GM11168 (cell line): ENCODE measurements around the gene OR10K2.
"Not testable (repeated sequence)": the region's sequence is repeated elsewhere in the genome, so short reads cannot be mapped to it uniquely, and the experiment has no call there.

Experiments used
- in situ Hi-C: fragments of 300-500 bp; cut with MboI; formaldehyde crosslinking; loops from one replicate; pipeline ENCODE4 v1.12.0; 2022; ENCODE audit warnings: low sequenced_read_pairs; ENCODE audit not compliant: unreplicated experiment

The OR10K2 gene

GRCh38 chr1:158426137-158426536, at the start of gene OR10K2:
Gene OR10K2 (minus strand): TSS chr1:158426237. CDS start chr1:158420866, 5,371 bp downstream.
- in situ Hi-C loops, result no loop called here

- in situ Hi-C loops, result no loop called here
Observed at GRCh38 chr1:158471920-158472319, 45.9 kb upstream of the OR10K2 start, which contains the start of gene OR10R2. Gene OR10R2 (plus strand): TSS chr1:158472220. CDS start chr1:158472326, 106 bp downstream.

- in situ Hi-C loops, result no loop called here
Observed at GRCh38 chr1:158461534-158461933, 35.5 kb upstream of the OR10K2 start, which contains the start of gene OR10K1. Gene OR10K1 (plus strand): TSS chr1:158461834. CDS start chr1:158465562, 3,728 bp downstream.

DNA sequence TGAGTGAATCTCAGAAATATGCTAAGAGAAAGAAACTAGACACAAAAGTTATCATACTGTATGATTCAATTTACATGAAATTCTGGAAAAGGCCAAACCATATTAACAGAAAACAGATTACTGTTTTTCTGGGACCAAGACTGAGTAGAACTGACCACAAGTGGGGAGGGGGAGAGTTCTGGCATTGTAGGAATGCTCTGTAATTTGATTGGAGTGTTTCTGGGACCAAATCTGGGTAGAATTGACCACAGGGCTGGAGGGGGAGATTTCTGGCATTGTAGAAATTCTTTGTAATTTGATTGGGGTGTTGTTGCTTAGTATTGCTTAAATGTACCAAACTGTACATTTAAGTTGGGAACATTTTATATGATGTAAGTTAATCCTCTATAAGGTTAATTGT, 32.2 kb upstream of the OR10K2 start:
- in situ Hi-C loops, result no loop called here

DNA sequence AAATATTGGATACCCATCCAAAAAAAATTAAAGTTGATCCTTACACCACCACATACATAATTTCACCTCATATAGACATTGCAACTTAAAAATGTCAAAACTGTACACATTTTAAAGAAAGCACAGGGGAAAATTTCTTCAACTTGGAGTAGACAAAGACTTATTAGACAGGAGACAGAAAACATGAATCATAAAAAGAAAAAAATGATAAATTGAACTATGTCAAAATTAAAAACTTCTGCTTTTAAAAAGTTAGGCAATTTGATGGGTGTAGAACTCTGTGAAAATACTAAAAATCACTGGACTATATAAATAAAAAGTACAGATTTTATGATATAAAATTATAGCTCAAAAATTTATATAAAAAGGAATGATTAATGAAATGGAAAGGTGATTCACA, 31.2 kb upstream of the OR10K2 start:
- in situ Hi-C loops, result no loop called here

DNA sequence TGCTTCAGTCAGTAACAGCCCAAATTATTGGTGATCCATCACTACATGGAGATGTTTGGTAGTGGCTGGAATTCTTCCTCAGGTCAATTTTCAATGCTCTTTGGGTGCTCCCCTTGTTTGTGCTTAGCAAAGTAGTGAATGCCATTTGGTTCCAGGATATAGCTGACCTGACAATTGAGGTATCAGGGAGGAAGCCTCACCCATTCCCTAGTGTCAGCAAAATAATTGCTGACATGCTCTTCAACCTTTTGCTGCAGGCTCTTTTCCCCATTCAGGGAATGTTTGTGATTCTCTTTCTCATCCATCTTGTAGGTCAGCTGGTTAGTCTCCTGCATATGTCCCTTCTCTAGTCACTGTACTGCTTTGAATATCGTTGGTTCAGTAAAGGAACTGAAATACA, 28.5 kb upstream of the OR10K2 start:
- in situ Hi-C loops, result no loop called here

DNA sequence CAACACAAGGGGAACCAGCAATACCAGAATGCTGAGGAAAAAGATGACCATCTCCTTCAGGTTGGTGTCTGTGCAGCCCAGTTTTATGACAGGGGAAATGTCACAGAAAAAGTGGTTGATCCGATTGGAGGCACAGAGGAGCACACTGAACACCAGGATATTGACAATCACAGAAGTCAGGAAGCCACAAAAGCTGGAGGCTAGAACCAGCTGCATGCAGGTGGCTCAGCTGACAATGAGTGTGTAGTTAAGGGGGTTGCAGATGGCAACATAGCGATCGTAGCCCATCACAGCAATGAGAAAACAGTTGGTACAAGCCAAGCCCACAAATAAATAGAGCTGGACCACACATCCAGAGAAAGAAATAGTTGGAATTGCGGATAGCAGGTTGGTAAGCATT, 19.3 kb upstream of the OR10K2 start:
- in situ Hi-C loops, result no loop called here

GRCh38 chr1:158434741-158435140, 8.7 kb upstream of the OR10K2 start:
- in situ Hi-C loops, result no loop called here

DNA sequence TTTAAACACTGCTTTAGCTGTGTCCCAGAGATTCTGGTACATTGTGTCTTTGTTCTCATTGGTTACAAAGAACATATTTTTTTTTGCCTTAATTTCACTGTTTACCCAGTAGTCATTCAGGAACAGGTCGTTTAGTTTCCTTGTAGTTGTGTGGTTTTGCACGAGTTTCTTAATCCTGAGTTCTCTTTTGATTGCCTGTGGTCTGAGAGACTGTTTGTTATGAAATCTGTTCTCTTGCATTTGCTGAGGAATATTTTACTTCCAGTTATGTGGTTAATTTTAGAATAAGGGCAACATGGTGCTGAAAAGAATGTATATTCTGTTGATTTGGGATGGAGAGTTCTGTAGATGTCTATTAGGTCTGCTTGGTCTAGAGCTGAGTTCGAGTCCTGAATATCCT, 4.1 kb upstream of the OR10K2 start:
- in situ Hi-C loops, result not testable (repeated sequence)

- in situ Hi-C loops, result no loop called here
Observed at GRCh38 chr1:158425027-158425426, 1.0 kb downstream of the OR10K2 start.

DNA sequence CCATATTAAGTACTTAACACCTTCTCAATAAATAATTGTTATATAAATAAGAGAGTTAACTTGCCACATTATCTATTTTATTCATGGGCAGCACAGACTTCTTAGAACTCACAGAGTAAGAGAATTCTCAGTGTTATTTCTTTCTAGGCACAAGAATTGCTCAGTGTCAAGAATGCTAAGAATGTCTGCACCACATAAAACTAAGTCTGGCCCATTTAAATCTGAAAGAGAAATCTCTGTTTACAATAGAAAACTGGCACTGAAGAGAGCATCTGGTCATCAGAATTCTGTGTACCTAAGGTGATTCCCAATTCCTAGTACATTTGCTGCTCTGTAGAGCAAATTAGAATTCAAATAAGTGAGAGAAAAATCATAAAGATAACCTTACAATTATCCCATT, 3.8 kb downstream of the OR10K2 start:
- in situ Hi-C loops, result no loop called here

- in situ Hi-C loops, result no loop called here
Observed at GRCh38 chr1:158417586-158417985, 8.5 kb downstream of the OR10K2 start.

GRCh38 chr1:158414651-158415345, 11.2 kb downstream of the OR10K2 start:
- in situ Hi-C loops, result no loop called here

GRCh38 chr1:158407092-158407491, 18.9 kb downstream of the OR10K2 start:
- in situ Hi-C loops, result no loop called here

GRCh38 chr1:158400871-158401270, 25.2 kb downstream of the OR10K2 start:
- in situ Hi-C loops, result no loop called here

DNA sequence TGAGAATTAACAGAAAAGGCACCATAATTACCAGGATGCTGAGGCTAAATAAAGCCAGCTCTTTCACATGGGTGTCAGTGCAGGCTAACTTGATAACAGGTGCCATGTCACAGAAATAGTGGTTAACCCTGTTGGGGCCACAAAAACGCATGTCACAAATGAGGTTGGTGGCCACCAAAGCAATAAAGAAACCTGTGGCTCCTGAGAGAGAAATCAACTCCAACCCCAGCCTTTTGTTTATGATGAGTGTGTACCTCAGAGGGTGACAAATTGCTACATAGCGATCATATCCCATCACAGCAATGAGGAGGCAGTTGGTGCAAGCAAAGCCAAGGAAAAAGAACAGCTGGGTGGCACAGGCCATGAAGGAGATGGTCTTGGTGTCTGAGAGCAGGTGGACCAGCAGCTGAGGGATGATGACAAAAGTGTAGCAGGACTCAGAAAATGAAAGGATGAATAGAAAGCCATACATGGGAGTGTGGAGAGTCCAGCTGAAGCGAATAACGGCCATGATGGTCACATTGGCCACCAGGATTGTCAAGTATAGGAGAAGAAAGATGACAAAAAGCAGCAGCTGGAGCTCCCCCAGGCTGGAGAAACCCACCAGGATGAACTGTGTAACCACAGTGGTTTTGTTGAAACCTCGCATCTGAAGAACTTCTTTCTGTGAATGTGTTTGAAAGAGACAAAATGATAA, 27.1 kb downstream of the OR10K2 start, which contains the start of gene OR10T2:
TSS of gene OR10T2 (minus strand) at position 649 of the 697 bp plus-strand sequence. CDS start at position 649, 0 bp downstream.
- in situ Hi-C loops, result no loop called here

GRCh38 chr1:158396646-158397045, 29.4 kb downstream of the OR10K2 start:
- in situ Hi-C loops, result no loop called here

- in situ Hi-C loops, result no loop called here
Observed at GRCh38 chr1:158393476-158393875, 32.6 kb downstream of the OR10K2 start.

GRCh38 chr1:158391099-158391498, 34.9 kb downstream of the OR10K2 start:
- in situ Hi-C loops, result no loop called here

DNA sequence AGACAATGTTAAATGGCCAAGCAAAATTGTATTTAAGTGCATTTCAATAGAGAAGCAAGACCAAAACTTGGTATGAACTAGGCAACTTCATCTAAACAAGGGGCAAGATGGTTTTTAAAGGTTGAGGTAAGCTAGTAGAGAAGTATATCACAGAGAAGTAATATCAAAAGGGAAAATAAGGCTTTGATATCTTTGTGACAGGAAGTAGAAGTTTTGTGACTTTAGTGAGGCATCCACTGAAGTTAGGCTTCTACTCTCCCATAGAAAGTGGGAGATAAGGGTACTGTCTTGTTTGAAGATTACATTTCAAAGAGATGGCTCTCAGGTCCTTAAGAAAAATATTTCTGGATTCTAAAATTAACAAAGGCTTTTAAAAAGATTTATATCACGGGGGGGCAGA, 35.7 kb downstream of the OR10K2 start:
- in situ Hi-C loops, result no loop called here

- in situ Hi-C loops, result no loop called here
Observed at GRCh38 chr1:158374860-158375259, 51.2 kb downstream of the OR10K2 start.
